Ramos (cell line): ENCODE measurements around the gene MZB1.
"Not testable (repeated sequence)": the region's sequence is repeated elsewhere in the genome, so short reads cannot be mapped to it uniquely, and the experiment has no call there.

Experiments
- in situ Hi-C: fragments of 300-500 bp; cut with MboI; formaldehyde crosslinking; loops from one replicate; pipeline ENCODE4 v1.14.3; 2022; ENCODE audit warnings: low sequenced_read_pairs; ENCODE audit not compliant: unreplicated experiment

MZB1 gene

GRCh38 chr5:139410993-139411828 lies 21.5 kb upstream of the MZB1 start:
- in situ Hi-C loops, result no loop called here

- in situ Hi-C loops, result no loop called here
Measured at GRCh38 chr5:139410121-139410992, 20.6 kb upstream of the MZB1 start.

- in situ Hi-C loops, result not testable (repeated sequence)
Measured at GRCh38 chr5:139409116-139409515, 19.4 kb upstream of the MZB1 start.

- in situ Hi-C loops, result no loop called here
Measured at GRCh38 chr5:139408191-139408590, 18.5 kb upstream of the MZB1 start.

- in situ Hi-C loops, result no loop called here
Measured at GRCh38 chr5:139407517-139407916, 17.8 kb upstream of the MZB1 start.

- in situ Hi-C loops, result no loop called here
Measured at GRCh38 chr5:139406963-139407362, 17.2 kb upstream of the MZB1 start.

GRCh38 chr5:139404484-139404840 lies 14.7 kb upstream of the MZB1 start:
- in situ Hi-C loops, result no loop called here

GRCh38 chr5:139403787-139404483 lies 14.2 kb upstream of the MZB1 start, which contains the start of gene SPATA24:
Gene SPATA24 (minus strand): TSS chr5:139404089. CDS start chr5:139404060, 29 bp downstream.
- in situ Hi-C loops, result no loop called here

- in situ Hi-C loops, result no loop called here
Measured at GRCh38 chr5:139403418-139403786, 13.7 kb upstream of the MZB1 start.

GRCh38 chr5:139402561-139403158 lies 12.9 kb upstream of the MZB1 start:
- in situ Hi-C loops, result no loop called here

- in situ Hi-C loops, result no loop called here
Measured at GRCh38 chr5:139401546-139401945, 11.8 kb upstream of the MZB1 start.

GRCh38 chr5:139399501-139400121 lies 9.9 kb upstream of the MZB1 start:
- in situ Hi-C loops, result no loop called here

- in situ Hi-C loops, result no loop called here
Measured at GRCh38 chr5:139397921-139398320, 8.2 kb upstream of the MZB1 start.

GRCh38 chr5:139396691-139397090 lies 7.0 kb upstream of the MZB1 start:
- in situ Hi-C loops, result no loop called here

- in situ Hi-C loops, result no loop called here
Measured at GRCh38 chr5:139395844-139396640, 6.3 kb upstream of the MZB1 start.

GRCh38 chr5:139394654-139395566 lies 5.2 kb upstream of the MZB1 start, which contains the start of gene PROB1:
Gene PROB1 (minus strand): TSS chr5:139395104. CDS start chr5:139395081, 23 bp downstream.
- in situ Hi-C loops, result loop anchor here (5.0 kb wide), 1 partner anchor 103 kb away; the partner anchor contains the start of gene MATR3

- in situ Hi-C loops, result loop anchor here (5.0 kb wide), 1 partner anchor 102 kb away; the partner anchor contains the start of gene MATR3
Measured at GRCh38 chr5:139394123-139394653, 4.5 kb upstream of the MZB1 start.
